HG03571 (cell line): ENCODE measurements around the gene IL6R.

ENCODE experiments used
- ATAC-seq: cut with Tn5 transposase; IDR thresholded peaks from one replicate; pipeline ENCODE4 v1.9.1; 2021; ENCODE audit not compliant: unreplicated experiment

IL6R gene

GRCh38 chr1:154423988-154424326 lies 18.8 kb downstream of the IL6R start:
- no peak for ATAC-seq

GRCh38 chr1:154425172-154425571 lies 20.0 kb downstream of the IL6R start:
- no peak for ATAC-seq

- ATAC-seq = no peak
Measured at GRCh38 chr1:154427173-154428139, 22.3 kb downstream of the IL6R start.

- no peak for ATAC-seq
Measured at GRCh38 chr1:154429118-154429517, 24.0 kb downstream of the IL6R start.

- ATAC-seq = no peak
Measured at GRCh38 chr1:154429841-154430611, 24.9 kb downstream of the IL6R start.

- no peak for ATAC-seq
Measured at GRCh38 chr1:154430903-154431302, 25.8 kb downstream of the IL6R start.

GRCh38 chr1:154431586-154432373 lies 26.6 kb downstream of the IL6R start:
- no peak for ATAC-seq

GRCh38 chr1:154433161-154433764 lies 28.1 kb downstream of the IL6R start:
- ATAC-seq = no peak

GRCh38 chr1:154434346-154435085 lies 29.4 kb downstream of the IL6R start:
- no peak for ATAC-seq

GRCh38 chr1:154435599-154436200 lies 30.6 kb downstream of the IL6R start:
- ATAC-seq = no peak

GRCh38 chr1:154436433-154436832 lies 31.3 kb downstream of the IL6R start:
- ATAC-seq = no peak

GRCh38 chr1:154440036-154440804 lies 35.1 kb downstream of the IL6R start:
- ATAC-seq = no peak

- ATAC-seq = no peak
Measured at GRCh38 chr1:154441241-154441888, 36.2 kb downstream of the IL6R start.

GRCh38 chr1:154442006-154442740 lies 37.0 kb downstream of the IL6R start:
- no peak for ATAC-seq

GRCh38 chr1:154443274-154444013 lies 38.3 kb downstream of the IL6R start:
- no peak for ATAC-seq

GRCh38 chr1:154445040-154445472 lies 39.9 kb downstream of the IL6R start:
- no peak for ATAC-seq

- no peak for ATAC-seq
Measured at GRCh38 chr1:154446292-154446691, 41.1 kb downstream of the IL6R start.
